ENCODE measurements around the gene HCN3. TPM values are rescaled to one million over a fixed set of nuclear protein-coding genes. Genes with fewer than 3 reads are reported as not detected.
A peak's percentile ranks its signal among the peaks of the same experiment; 100 is the strongest.

The HCN3 gene
- total RNA-seq, 4 donors from 2014 or later = 6.6 to 12.8 (median 10.4) TPM

- H3K4me3 ChIP-seq = peak within 1 kb of the TSS; percentile 79
- H3K4me1 ChIP-seq = peaks cover 47% of the 10 kb centered on the region
- TF ChIP-seq CTCF (IDR thresholded peaks at IDR 0.05) (no peak), POLR2AphosphoS5 (IDR thresholded peaks at IDR 0.05) (peak in 1 of 3 donors; percentile 41)
- DNase-seq (ENCODE audit: low spot score in 2 of 2) = peak; percentile 89 to 90
- 14% methylated on average over 48 of the region's 51 CpGs for WGBS
- H3K36me3 ChIP-seq = peaks cover 10% of the 10 kb centered on the region
- H3K27me3 ChIP-seq = no peaks in the 10 kb centered on the region
- peak within 1 kb of the TSS; percentile 88 for H3K27ac ChIP-seq
- H3K9me3 ChIP-seq = no peaks in the 10 kb centered on the region
These were observed 43.7 kb downstream of the HCN3 start, which contains the start of gene RUSC1 for GRCh38 chr1:155320661-155321617. RUSC1 (plus strand) TSS chr1:155320894; CDS start chr1:155321774, 880 bp downstream.

GRCh38 chr1:155321639-155322503 lies 44.6 kb downstream of the HCN3 start:
- H3K9me3 ChIP-seq = no peaks in the 10 kb centered on the region
- peaks cover 14% of the 10 kb centered on the region for H3K36me3 ChIP-seq
- H3K27me3 ChIP-seq = no peaks in the 10 kb centered on the region
- peak overlapping the region; percentile 79 for H3K4me3 ChIP-seq
- peaks cover 50% of the 10 kb centered on the region for H3K4me1 ChIP-seq
- H3K27ac ChIP-seq = peak overlapping the region; percentile 88
- WGBS = 35% methylated on average over 26 of the region's 27 CpGs
- no peak for TF ChIP-seq CTCF (IDR thresholded peaks at IDR 0.05)
- no peak for TF ChIP-seq POLR2A (IDR thresholded peaks at IDR 0.05)
- TF ChIP-seq EP300 (IDR thresholded peaks at IDR 0.05) = no peak
- TF ChIP-seq POLR2AphosphoS5 (IDR thresholded peaks at IDR 0.05) = no peak
- no peak for DNase-seq (ENCODE audit: low spot score in 2 of 2)

- H3K4me1 ChIP-seq = peaks cover 50% of the 10 kb centered on the region
- TF ChIP-seq POLR2AphosphoS5 (IDR thresholded peaks at IDR 0.05) (no peak), POLR2A (IDR thresholded peaks at IDR 0.05) (no peak), CTCF (IDR thresholded peaks at IDR 0.05) (no peak), EP300 (IDR thresholded peaks at IDR 0.05) (no peak)
- under 1% methylated on average over 17 of the region's 28 CpGs for WGBS
These were observed 45.3 kb downstream of the HCN3 start for GRCh38 chr1:155322571-155322952.

GRCh38 chr1:155322953-155323728 lies 45.9 kb downstream of the HCN3 start:
- no peaks in the 10 kb centered on the region for H3K9me3 ChIP-seq
- peak overlapping the region; percentile 79 for H3K4me3 ChIP-seq
- peak; percentile 94 to 95 for DNase-seq (ENCODE audit: low spot score in 2 of 2)
- H3K27me3 ChIP-seq = no peaks in the 10 kb centered on the region
- H3K4me1 ChIP-seq = peaks cover 50% of the 10 kb centered on the region
- peak overlapping the region; percentile 88 for H3K27ac ChIP-seq
- peaks cover 26% of the 10 kb centered on the region for H3K36me3 ChIP-seq
- under 1% methylated on average over 23 of the region's 58 CpGs for whole genome bisulfite sequencing
- TF ChIP-seq POLR2A (IDR thresholded peaks at IDR 0.05) = no peak
- peak; percentile 85 to 96 for TF ChIP-seq CTCF (IDR thresholded peaks at IDR 0.05)
- TF ChIP-seq POLR2AphosphoS5 (IDR thresholded peaks at IDR 0.05) = peak in 1 of 3 donors; percentile 47
- TF ChIP-seq EP300 (IDR thresholded peaks at IDR 0.05) = no peak

More at GRCh38 chr1:155322571-155322952, 45.3 kb downstream of the HCN3 start:
- DNase-seq (ENCODE audit: low spot score in 2 of 2) = no peak
- Histone ChIP-seq H3K9me3 (no peaks in the 10 kb centered on the region), H3K27me3 (no peaks in the 10 kb centered on the region), H3K27ac (peak overlapping the region; percentile 88), H3K4me3 (peak overlapping the region; percentile 79), H3K36me3 (peaks cover 21% of the 10 kb centered on the region)
